GM12878 (cell line): Measurements from ENCODE around the gene BMP7. TPM values are rescaled to one million over a fixed set of nuclear protein-coding genes. Genes with fewer than 3 reads are reported as not detected.

Source experiments
- ATAC-seq: fragments of 200-7000 bp; cut with Tn5 transposase; 3 replicates; pipeline ENCODE4 v1.9.1; 2020; ENCODE audit warnings: mild to moderate bottlenecking, moderate library complexity
- BruUV-seq: library from RNA; stranded (reverse); fragments of 400-500 nt; replicated peaks from 2 replicates; lab custom pipeline; 2021; lab: Mats Ljungman, UMichigan
- CTCF ChIA-PET: fragments of 300-600 bp; sonication (Branson Sonifier 250); formaldehyde crosslinking; extraction: SDS; loops from one replicate; lab custom pipeline; 2021; ENCODE audit warnings: inconsistent platforms; lab: Yijun Ruan, JAX
- POLR2A ChIA-PET: fragments of 350-600 bp; formaldehyde crosslinking; extraction: SDS; loops from one replicate; lab custom pipeline; 2021; ENCODE audit warnings: inconsistent platforms; lab: Charles Lee
- RAD21 ChIA-PET: fragments of 300-600 bp; sonication (Branson Sonifier 250); formaldehyde crosslinking; loops from one replicate; lab custom pipeline; 2023; ENCODE audit warnings: antibody characterized with exemption; ENCODE audit not compliant: unreplicated experiment; lab: Charles Lee
- SMC1A ChIA-PET: fragments of 300-600 bp; sonication (Branson Sonifier 250); formaldehyde crosslinking; loops from one replicate; lab custom pipeline; 2023; ENCODE audit not compliant: unreplicated experiment, uncharacterized antibody; lab: Charles Lee
- DNase-seq: peaks from one replicate; pipeline ENCODE4 v3.0.0-alpha.2; 2011; ENCODE audit warnings: low read depth, low spot score
- FAIRE-seq: peaks from 3 replicates; lab custom pipeline; 2011; peaks lifted over from hg19 to GRCh38; lab: Jason Lieb, UNC
- H2AFZ ChIP-seq: 2 replicates; pipeline ENCODE4 v1.6.0; 2011; ENCODE audit warnings: low read depth, low read length, control low read depth; ENCODE audit not compliant: control insufficient read depth
- H3K27ac ChIP-seq: 2 replicates; pipeline ENCODE4 v1.5.1; 2011; ENCODE audit warnings: control low read depth; ENCODE audit not compliant: control insufficient read depth, insufficient read depth
- H3K27me3 ChIP-seq, 2 experiments: replicated peaks in 1 of 2; 2 replicates each; pipeline versions ENCODE4 v1.6.0 to v1.6.1; 2011; ENCODE audit warnings: low read length in 1 of 2; ENCODE audit not compliant: control insufficient read depth in 2 of 2, insufficient read depth in 2 of 2
- H3K36me3 ChIP-seq, 2 experiments: 2 replicates each; pipeline ENCODE4 v1.5.1; 2011; ENCODE audit warnings: low read length in 1 of 2; ENCODE audit not compliant: control insufficient read depth in 2 of 2, insufficient read depth in 2 of 2
- H3K4me1 ChIP-seq: 2 replicates; pipeline ENCODE4 v1.6.1; 2011; ENCODE audit warnings: mild to moderate bottlenecking, low read length, moderate library complexity, mixed read lengths; ENCODE audit not compliant: control insufficient read depth, insufficient read depth
- H3K4me2 ChIP-seq: 2 replicates; pipeline ENCODE4 v1.6.0; 2011; ENCODE audit warnings: control low read depth; ENCODE audit not compliant: control insufficient read depth, insufficient read depth
- H3K4me3 ChIP-seq: fragments of 200-600 bp; sonication (generic); 2 replicates; pipeline ENCODE4 v1.5.1; 2016
- H3K79me2 ChIP-seq: 2 replicates; pipeline ENCODE4 v1.6.0; 2011; ENCODE audit warnings: low read length; ENCODE audit not compliant: control insufficient read depth, insufficient read depth
- H3K9ac ChIP-seq: 2 replicates; pipeline ENCODE4 v1.8.0; 2011; ENCODE audit warnings: low read length, control low read depth, mixed read lengths; ENCODE audit not compliant: control insufficient read depth, insufficient read depth
- H3K9me3 ChIP-seq: replicated peaks from 3 replicates; pipeline ENCODE4 v1.5.1; 2011; ENCODE audit warnings: mild to moderate bottlenecking, low read length; ENCODE audit not compliant: control insufficient read depth, insufficient read depth
- H4K20me1 ChIP-seq: 2 replicates; pipeline ENCODE4 v1.6.0; 2011; ENCODE audit not compliant: control insufficient read depth, insufficient read depth
- CREM ChIP-seq: IDR thresholded peaks from 2 replicates; pipeline ENCODE4 v1.6.1; 2014; ENCODE audit warnings: antibody characterized with exemption, low read depth
- IRF4 ChIP-seq: IDR thresholded peaks from 2 replicates; pipeline ENCODE4 v1.6.1; 2011; ENCODE audit warnings: low read depth, low read length
- JUNB ChIP-seq: IDR thresholded peaks from 2 replicates; pipeline ENCODE4 v1.6.1; 2016; ENCODE audit warnings: antibody characterized with exemption, mild to moderate bottlenecking
- SREBF2 ChIP-seq: IDR thresholded peaks from 2 replicates; pipeline ENCODE4 v1.6.1; 2012; ENCODE audit warnings: mild to moderate bottlenecking, low read length
- ZBTB33 ChIP-seq: fragments of 450-650 bp; IDR thresholded peaks from 2 replicates; pipeline ENCODE4 v1.6.1; 2017; ENCODE audit warnings: mild to moderate bottlenecking
- WGBS: methylation state at CpG from one replicate; pipeline ENCODE4 v1.1.6; 2016; ENCODE audit warnings: low lambda C conversion rate; ENCODE audit not compliant: insufficient replicate concordance, insufficient coverage; ENCODE audit errors: missing lambda C conversion rate; 5-methylcytosine and 5-hydroxymethylcytosine counted together
- in situ Hi-C: fragments of 300-500 bp; cut with MboI; formaldehyde crosslinking; loops from 9 replicates; pipeline ENCODE4 v1.14.3; 2018; ENCODE audit warnings: mixed read lengths
- intact Hi-C: fragments of 100-400 bp; cut with micrococcal nuclease; formaldehyde crosslinking; loops from one replicate; pipeline ENCODE4 v1.14.2; 2022; ENCODE audit not compliant: unreplicated experiment
- polyA plus RNA-seq, 11 experiments: library from polyadenylated mRNA; depleted of rRNA in 4 of 11; unstranded in 6 of 11; stranded (reverse) in 5 of 11; fragments of >200 nt; fragmentation: Nextera tagmentation in 4 of 11; fragmentation: Illumina TruSeq in 1 of 11; extraction: Ambion mirVana in 4 of 11; extraction: Trizol in 1 of 11; gene quantifications; 1 replicate in 1 of 11; 2 replicates in 10 of 11; pipeline versions ENCODE4 v1.2.1 to v1.2.3, GENCODE V29; 2011 to 2016; ENCODE audit warnings: inconsistent platforms in 2 of 11, missing spikeins in 2 of 11, low read depth in 1 of 11
- total RNA-seq, 4 experiments: library from RNA; depleted of rRNA in 3 of 4; stranded (reverse); fragments of >200 nt in 3 of 4; fragmentation: Illumina TruSeq in 1 of 4; extraction: Trizol in 1 of 4; gene quantifications; 2 replicates each; pipeline versions ENCODE4 v1.2.1 to v1.2.3, GENCODE V29; 2013 to 2021
- TF ChIP-seq, protein P1 (sequence below): fragments of 450-650 bp; IDR thresholded peaks from 2 replicates; pipeline ENCODE4 v1.6.1; 2017; ENCODE audit warnings: mild to moderate bottlenecking, moderate library complexity

Gene BMP7
- total and polyA plus RNA-seq, 10 of the 15 experiments (the other 5 are each of a cell fraction or from before 2014, with no cell fraction given) = 0.18 to 0.51 (median 0.28) TPM; not detected in 7

GRCh38 chr20:57265997-57266290 lies 497 bp downstream of the BMP7 start:
- FAIRE-seq = no peak
- no peaks in the 10 kb centered on the region for H3K79me2 ChIP-seq
- intact Hi-C loops = no loop called here

More at GRCh38 chr20:57265997-57266290, 497 bp downstream of the BMP7 start:
- RAD21 ChIA-PET = no interaction called here
- Histone ChIP-seq H2AFZ (no peak overlapping the region), H3K9me3 (no peaks in the 10 kb centered on the region), H3K27me3 (peaks cover 9 to 23% of the 10 kb centered on the region in 2 experiments), H3K9ac (no peak overlapping the region), H3K4me3 (no peak overlapping the region), H3K27ac (no peak overlapping the region), H3K4me2 (no peak overlapping the region), H3K4me1 (no peaks in the 10 kb centered on the region), H3K36me3 (no peaks in the 10 kb centered on the region), H4K20me1 (no peaks in the 10 kb centered on the region)
- in situ Hi-C loops = no loop called here
- 31% methylated on average over 19 of the region's 39 CpGs for WGBS
- DNase-seq (no peak), ATAC-seq (no peak)
- POLR2A ChIA-PET = no interaction called here
- BruUV-seq = no TSS peak
- SMC1A ChIA-PET = no interaction called here
- no peak for TF ChIP-seq JUNB
- TF ChIP-seq ZBTB33 = no peak
- no peak for TF ChIP-seq CREM
- no peak for TF ChIP-seq SREBF2
- TF ChIP-seq, protein P1, sequence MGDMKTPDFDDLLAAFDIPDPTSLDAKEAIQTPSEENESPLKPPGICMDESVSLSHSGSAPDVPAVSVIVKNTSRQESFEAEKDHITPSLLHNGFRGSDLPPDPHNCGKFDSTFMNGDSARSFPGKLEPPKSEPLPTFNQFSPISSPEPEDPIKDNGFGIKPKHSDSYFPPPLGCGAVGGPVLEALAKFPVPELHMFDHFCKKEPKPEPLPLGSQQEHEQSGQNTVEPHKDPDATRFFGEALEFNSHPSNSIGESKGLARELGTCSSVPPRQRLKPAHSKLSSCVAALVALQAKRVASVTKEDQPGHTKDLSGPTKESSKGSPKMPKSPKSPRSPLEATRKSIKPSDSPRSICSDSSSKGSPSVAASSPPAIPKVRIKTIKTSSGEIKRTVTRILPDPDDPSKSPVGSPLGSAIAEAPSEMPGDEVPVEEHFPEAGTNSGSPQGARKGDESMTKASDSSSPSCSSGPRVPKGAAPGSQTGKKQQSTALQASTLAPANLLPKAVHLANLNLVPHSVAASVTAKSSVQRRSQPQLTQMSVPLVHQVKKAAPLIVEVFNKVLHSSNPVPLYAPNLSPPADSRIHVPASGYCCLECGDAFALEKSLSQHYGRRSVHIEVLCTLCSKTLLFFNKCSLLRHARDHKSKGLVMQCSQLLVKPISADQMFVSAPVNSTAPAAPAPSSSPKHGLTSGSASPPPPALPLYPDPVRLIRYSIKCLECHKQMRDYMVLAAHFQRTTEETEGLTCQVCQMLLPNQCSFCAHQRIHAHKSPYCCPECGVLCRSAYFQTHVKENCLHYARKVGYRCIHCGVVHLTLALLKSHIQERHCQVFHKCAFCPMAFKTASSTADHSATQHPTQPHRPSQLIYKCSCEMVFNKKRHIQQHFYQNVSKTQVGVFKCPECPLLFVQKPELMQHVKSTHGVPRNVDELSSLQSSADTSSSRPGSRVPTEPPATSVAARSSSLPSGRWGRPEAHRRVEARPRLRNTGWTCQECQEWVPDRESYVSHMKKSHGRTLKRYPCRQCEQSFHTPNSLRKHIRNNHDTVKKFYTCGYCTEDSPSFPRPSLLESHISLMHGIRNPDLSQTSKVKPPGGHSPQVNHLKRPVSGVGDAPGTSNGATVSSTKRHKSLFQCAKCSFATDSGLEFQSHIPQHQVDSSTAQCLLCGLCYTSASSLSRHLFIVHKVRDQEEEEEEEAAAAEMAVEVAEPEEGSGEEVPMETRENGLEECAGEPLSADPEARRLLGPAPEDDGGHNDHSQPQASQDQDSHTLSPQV = no peak
- no peak for TF ChIP-seq IRF4
- CTCF ChIA-PET = no interaction called here
